Tibial nerve (tissue), 3 donors: ENCODE data around the gene ASB10.

Experiments
- POLR2A ChIP-seq, 2 donors: fragments of 450-650 bp; IDR thresholded peaks; one replicate each; pipeline ENCODE4 v1.6.1; 2017; ENCODE audit warnings: antibody characterized with exemption in 2 of 2, mild to moderate bottlenecking in 2 of 2, moderate library complexity in 2 of 2
- TF ChIP-seq, protein P1 (sequence below), 5 experiments: fragments of 200-600 bp in 3 of 5; fragments of 450-650 bp in 2 of 5; sonication (generic) in 3 of 5; IDR thresholded peaks; one replicate each; pipeline ENCODE4 v1.5.1; 2016 to 2019; ENCODE audit warnings: antibody characterized with exemption in 5 of 5, mild to moderate bottlenecking in 3 of 5, moderate library complexity in 2 of 5

DNA sequence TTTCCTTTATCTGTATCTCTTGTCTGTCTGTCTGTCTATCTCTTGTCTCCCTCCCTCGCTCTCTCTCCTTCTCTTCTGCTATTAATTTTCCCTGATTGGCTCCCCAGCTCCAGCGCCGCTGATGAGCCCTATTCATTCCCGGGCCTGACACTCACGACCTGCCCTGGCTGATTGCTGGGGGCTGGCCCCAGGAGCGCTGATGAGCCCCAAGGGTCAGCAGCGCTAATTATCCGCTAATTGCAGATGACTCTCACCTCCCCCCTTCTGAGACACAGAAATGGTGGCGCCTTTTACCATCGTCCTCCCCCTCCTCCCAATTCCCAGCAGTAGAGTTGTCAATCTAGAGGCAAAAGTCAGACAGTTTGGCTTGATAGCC is 18.3 kb downstream of the ASB10 start:
- TF ChIP-seq POLR2A (IDR thresholded peaks at IDR 0.05): no peak
- TF ChIP-seq, protein P1, sequence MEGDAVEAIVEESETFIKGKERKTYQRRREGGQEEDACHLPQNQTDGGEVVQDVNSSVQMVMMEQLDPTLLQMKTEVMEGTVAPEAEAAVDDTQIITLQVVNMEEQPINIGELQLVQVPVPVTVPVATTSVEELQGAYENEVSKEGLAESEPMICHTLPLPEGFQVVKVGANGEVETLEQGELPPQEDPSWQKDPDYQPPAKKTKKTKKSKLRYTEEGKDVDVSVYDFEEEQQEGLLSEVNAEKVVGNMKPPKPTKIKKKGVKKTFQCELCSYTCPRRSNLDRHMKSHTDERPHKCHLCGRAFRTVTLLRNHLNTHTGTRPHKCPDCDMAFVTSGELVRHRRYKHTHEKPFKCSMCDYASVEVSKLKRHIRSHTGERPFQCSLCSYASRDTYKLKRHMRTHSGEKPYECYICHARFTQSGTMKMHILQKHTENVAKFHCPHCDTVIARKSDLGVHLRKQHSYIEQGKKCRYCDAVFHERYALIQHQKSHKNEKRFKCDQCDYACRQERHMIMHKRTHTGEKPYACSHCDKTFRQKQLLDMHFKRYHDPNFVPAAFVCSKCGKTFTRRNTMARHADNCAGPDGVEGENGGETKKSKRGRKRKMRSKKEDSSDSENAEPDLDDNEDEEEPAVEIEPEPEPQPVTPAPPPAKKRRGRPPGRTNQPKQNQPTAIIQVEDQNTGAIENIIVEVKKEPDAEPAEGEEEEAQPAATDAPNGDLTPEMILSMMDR (IDR thresholded peaks at IDR 0.05): no peak
